IPS DF 6.9 (cell line): ENCODE data around the gene CACNA1C.

Experiments used
- DNase-seq: peaks from one replicate; pipeline ENCODE4 v3.0.0-alpha.2; 2013; ENCODE audit warnings: low read depth, low spot score
- H3K27ac ChIP-seq: one replicate; pipeline ENCODE4 v1.5.1; 2013; ENCODE audit warnings: low read length, control low read depth
- H3K27me3 ChIP-seq: 2 replicates; pipeline ENCODE4 v1.6.1; 2013; ENCODE audit warnings: mild to moderate bottlenecking, low read length; ENCODE audit not compliant: control insufficient read depth, insufficient read depth
- H3K36me3 ChIP-seq: 2 replicates; pipeline ENCODE4 v1.6.1; 2013; ENCODE audit warnings: low read length; ENCODE audit not compliant: control insufficient read depth, insufficient read depth
- H3K4me1 ChIP-seq: 2 replicates; pipeline ENCODE4 v1.6.1; 2013; ENCODE audit warnings: low read length; ENCODE audit not compliant: control insufficient read depth, insufficient read depth
- H3K4me3 ChIP-seq: 2 replicates; pipeline ENCODE4 v1.5.1; 2013; ENCODE audit warnings: mild to moderate bottlenecking, low read length
- H3K9me3 ChIP-seq: 2 replicates; pipeline ENCODE4 v1.6.1; 2013; ENCODE audit warnings: low read length, inconsistent platforms; ENCODE audit not compliant: control insufficient read depth, insufficient read depth
- WGBS: extraction: QIAGEN DNeasy Blood & Tissue Kit; methylation state at CpG from one replicate; pipeline ENCODE4 v1.1.7; 2013; ENCODE audit warnings: mixed read lengths, missing lambda C conversion rate; ENCODE audit not compliant: insufficient read length, insufficient coverage; 5-methylcytosine and 5-hydroxymethylcytosine counted together

Gene CACNA1C

DNA sequence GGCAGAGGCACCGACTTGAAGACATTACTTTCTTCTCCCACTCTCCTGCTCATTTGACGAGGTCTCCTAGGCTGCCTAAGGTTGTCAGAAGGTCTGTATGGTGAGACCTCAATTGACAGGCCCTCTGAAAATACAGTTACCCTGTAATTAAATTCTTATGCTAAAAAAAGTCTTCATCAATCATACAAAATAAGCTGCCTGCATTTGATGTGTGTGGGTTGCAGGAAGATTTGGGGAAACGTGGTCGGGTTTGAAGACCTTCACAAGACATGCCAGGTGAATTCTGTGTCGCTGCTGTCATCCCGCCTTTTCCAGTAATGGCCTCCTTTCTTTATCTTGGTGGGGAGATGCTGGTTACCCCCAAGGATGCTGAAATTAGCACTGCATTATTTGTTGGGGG lies 299.4 kb downstream of the CACNA1C start:
- WGBS, result no CpG with 5 or more reads among the region's 6 CpGs
- H3K36me3 ChIP-seq, result no peaks in the 10 kb centered on the region
- H3K4me3 ChIP-seq, result no peak overlapping the region
- H3K9me3 ChIP-seq, result no peaks in the 10 kb centered on the region
- no peak overlapping the region for H3K27ac ChIP-seq
- no peak for DNase-seq
- H3K27me3 ChIP-seq, result no peaks in the 10 kb centered on the region
- no peaks in the 10 kb centered on the region for H3K4me1 ChIP-seq

DNA sequence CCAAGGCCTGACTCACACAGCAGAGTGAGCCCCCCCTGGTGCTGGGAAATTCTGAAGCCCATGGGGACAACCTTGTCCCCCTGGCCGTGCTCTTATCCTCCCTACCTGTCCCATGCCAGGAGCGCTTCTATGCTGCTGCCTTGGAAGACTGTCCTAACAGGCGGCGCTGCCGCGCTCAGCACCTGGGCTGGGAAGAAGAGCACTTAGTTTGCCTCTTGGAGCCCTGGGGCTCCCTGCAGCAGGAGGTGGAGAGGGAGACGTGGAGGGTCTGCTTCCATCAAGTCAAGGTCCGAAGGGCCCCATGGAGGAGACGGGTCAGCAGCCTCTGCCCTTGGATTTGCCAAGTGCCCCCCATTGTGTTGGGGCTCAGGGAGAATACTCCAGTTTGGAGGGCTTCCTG lies 300.5 kb downstream of the CACNA1C start:
- H3K4me1 ChIP-seq, result no peaks in the 10 kb centered on the region
- no peak overlapping the region for H3K27ac ChIP-seq
- no CpG with 5 or more reads among the region's 9 CpGs for WGBS

DNA sequence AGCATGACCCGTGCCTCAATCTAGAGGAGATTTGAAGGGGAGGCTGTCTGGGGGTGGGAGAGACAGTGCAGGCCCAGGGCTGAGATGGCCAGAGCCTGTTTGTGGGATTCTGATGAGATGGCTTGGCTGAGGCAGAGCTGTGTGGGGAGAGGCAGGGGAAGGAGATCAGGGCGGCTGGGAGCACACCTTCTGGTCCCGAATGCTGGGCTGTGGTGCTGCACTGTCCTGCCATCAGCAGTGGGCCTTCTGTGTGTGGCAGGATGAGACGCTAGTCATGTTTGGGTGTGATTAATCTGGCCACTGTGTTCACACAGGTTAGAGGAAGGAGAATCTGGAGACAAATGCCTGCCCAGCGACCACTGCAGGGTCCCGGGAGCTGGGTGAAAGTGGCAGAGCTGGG lies 300.9 kb downstream of the CACNA1C start:
- H3K4me3 ChIP-seq, result no peak overlapping the region
- no peak overlapping the region for H3K27ac ChIP-seq
- H3K27me3 ChIP-seq, result no peaks in the 10 kb centered on the region
- no CpG with 5 or more reads among the region's 6 CpGs for WGBS
- H3K9me3 ChIP-seq, result no peaks in the 10 kb centered on the region
- DNase-seq, result no peak
- no peaks in the 10 kb centered on the region for H3K36me3 ChIP-seq
- H3K4me1 ChIP-seq, result no peaks in the 10 kb centered on the region

More for the DNA sequence above, 300.5 kb downstream of the CACNA1C start:
- Histone ChIP-seq H3K4me3 (no peak overlapping the region), H3K9me3 (no peaks in the 10 kb centered on the region), H3K27me3 (no peaks in the 10 kb centered on the region), H3K36me3 (no peaks in the 10 kb centered on the region)
- no peak for DNase-seq

DNA sequence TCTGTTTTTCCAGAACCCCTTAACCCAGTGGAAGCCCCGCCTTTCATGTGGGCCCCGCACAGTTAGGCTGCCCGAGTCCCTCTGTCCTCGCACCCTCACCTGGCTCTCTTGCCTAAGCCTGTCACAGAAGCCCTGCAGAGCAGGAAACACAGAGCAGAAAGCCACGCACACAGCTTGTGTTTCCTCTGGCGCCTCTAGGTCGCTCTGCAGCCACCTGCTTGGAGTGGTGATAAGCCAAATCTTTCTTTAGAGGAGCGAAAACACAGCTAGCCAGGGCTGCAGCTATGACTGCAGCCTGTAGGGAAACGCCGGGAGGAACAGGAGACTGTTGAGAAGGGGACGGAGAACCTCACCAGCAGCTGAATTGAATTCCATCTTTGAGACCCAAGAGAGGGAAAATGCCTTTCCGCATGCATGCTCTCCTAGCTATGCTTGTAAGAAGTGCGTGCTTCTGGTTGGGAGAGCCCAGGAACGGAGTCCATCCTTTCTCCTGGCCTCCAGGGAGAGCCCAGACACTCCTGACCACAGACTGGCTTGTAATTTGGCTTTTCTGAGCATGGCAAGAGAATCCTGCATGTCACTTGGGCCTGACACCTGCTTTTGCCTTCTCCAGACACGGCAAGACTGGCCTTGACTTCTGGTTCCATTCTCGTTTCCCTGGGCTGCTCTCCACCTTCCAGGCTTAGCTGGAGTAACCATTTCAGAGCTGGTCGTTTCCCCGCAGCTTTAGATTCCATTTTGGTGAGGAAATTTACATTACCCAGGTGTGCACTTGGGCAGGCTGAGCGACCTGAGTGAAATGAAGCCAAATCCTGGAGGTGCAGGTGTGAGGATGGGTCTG lies 301.6 kb downstream of the CACNA1C start:
- no peak overlapping the region for H3K4me3 ChIP-seq
- no peaks in the 10 kb centered on the region for H3K4me1 ChIP-seq
- no peaks in the 10 kb centered on the region for H3K9me3 ChIP-seq
- H3K27me3 ChIP-seq, result no peaks in the 10 kb centered on the region
- DNase-seq, result no peak
- no peak overlapping the region for H3K27ac ChIP-seq
- no CpG with 5 or more reads among the region's 19 CpGs for WGBS
- no peaks in the 10 kb centered on the region for H3K36me3 ChIP-seq

DNA sequence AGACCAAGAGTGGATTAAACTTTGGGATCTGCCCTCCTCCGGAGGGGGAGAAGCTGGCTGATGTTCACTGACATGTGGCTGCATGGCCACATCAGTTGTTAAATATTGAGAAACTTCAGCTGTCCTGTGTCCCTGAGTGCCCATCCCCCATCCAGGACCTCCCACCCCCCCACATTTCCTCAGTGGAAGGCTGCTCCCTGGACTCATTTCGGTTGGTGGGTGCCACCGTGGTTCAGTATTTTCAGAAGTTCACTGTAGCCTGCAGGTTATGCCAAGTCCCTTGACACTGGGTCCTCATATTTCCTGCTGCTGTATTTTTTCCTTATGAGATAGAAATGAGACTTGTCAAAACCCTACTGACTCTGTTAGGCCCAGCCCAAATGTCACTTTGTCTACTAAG lies 302.4 kb downstream of the CACNA1C start:
- no peak overlapping the region for H3K4me3 ChIP-seq
- H3K27ac ChIP-seq, result no peak overlapping the region
- no CpG with 5 or more reads among the region's 3 CpGs for WGBS
- no peaks in the 10 kb centered on the region for H3K9me3 ChIP-seq
- H3K4me1 ChIP-seq, result no peaks in the 10 kb centered on the region
- H3K27me3 ChIP-seq, result no peaks in the 10 kb centered on the region
- H3K36me3 ChIP-seq, result no peaks in the 10 kb centered on the region
- no peak for DNase-seq

DNA sequence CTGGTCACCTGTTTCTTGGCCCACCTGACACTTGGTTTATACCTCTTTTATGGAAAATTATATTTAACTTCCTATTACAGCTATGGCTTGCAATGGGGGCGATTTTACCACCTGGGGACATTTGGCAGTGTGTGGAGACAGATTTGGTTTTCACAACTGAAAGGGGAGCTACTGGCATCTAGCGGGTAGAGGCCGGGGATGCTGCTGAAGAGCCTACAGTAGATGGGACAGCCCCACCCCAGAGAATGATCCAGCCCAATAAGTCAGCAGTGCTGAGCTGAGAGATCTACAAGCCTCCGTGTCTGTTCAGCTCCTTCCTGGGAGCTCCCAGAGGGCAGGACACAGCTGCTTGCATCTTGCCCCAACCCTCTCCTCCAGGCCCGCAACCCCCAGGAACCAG lies 302.8 kb downstream of the CACNA1C start:
- H3K27ac ChIP-seq, result no peak overlapping the region
- H3K4me1 ChIP-seq, result no peaks in the 10 kb centered on the region
- no CpG with 5 or more reads among the region's 5 CpGs for WGBS
- no peaks in the 10 kb centered on the region for H3K9me3 ChIP-seq
- H3K27me3 ChIP-seq, result no peaks in the 10 kb centered on the region
- no peaks in the 10 kb centered on the region for H3K36me3 ChIP-seq
- no peak overlapping the region for H3K4me3 ChIP-seq
- no peak for DNase-seq

GRCh38 chr12:2356601-2357125 lies 303.9 kb downstream of the CACNA1C start:
- H3K27ac ChIP-seq, result no peak overlapping the region
- no peaks in the 10 kb centered on the region for H3K9me3 ChIP-seq
- no CpG with 5 or more reads among the region's 7 CpGs for WGBS
- H3K36me3 ChIP-seq, result no peaks in the 10 kb centered on the region
- H3K4me1 ChIP-seq, result no peaks in the 10 kb centered on the region
- H3K27me3 ChIP-seq, result no peaks in the 10 kb centered on the region
- H3K4me3 ChIP-seq, result no peak overlapping the region
- no peak for DNase-seq

GRCh38 chr12:2358986-2359658 lies 306.3 kb downstream of the CACNA1C start:
- no peaks in the 10 kb centered on the region for H3K27me3 ChIP-seq

GRCh38 chr12:2359725-2360629 lies 307.2 kb downstream of the CACNA1C start:
- no peak for DNase-seq
- no CpG with 5 or more reads among the region's 15 CpGs for WGBS
- no peaks in the 10 kb centered on the region for H3K27me3 ChIP-seq
- H3K9me3 ChIP-seq, result no peaks in the 10 kb centered on the region
- H3K27ac ChIP-seq, result no peak overlapping the region
- no peak overlapping the region for H3K4me3 ChIP-seq
- H3K4me1 ChIP-seq, result no peaks in the 10 kb centered on the region
- H3K36me3 ChIP-seq, result no peaks in the 10 kb centered on the region

More at GRCh38 chr12:2358986-2359658, 306.3 kb downstream of the CACNA1C start:
- Histone ChIP-seq H3K4me3 (no peak overlapping the region), H3K4me1 (no peaks in the 10 kb centered on the region), H3K9me3 (no peaks in the 10 kb centered on the region), H3K27ac (no peak overlapping the region), H3K36me3 (no peaks in the 10 kb centered on the region)
- no peak for DNase-seq
- 100% methylated on average over 1 of the region's 8 CpGs for WGBS

GRCh38 chr12:2360630-2361170 lies 307.9 kb downstream of the CACNA1C start:
- no peaks in the 10 kb centered on the region for H3K4me1 ChIP-seq
- no peak overlapping the region for H3K27ac ChIP-seq
- H3K4me3 ChIP-seq, result no peak overlapping the region
- no peaks in the 10 kb centered on the region for H3K9me3 ChIP-seq
- no peaks in the 10 kb centered on the region for H3K36me3 ChIP-seq
- H3K27me3 ChIP-seq, result no peaks in the 10 kb centered on the region
- WGBS, result no CpG with 5 or more reads among the region's 11 CpGs
- no peak for DNase-seq
